ENCODE measurements around the gene MFAP5. TPM values are rescaled to one million over a fixed set of nuclear protein-coding genes. Genes with fewer than 3 reads are reported as not detected.
A peak's percentile ranks its signal among the peaks of the same experiment; 100 is the strongest.

Gene MFAP5
- 10 to 100 TPM in 1 of 2 donors, 1 to 10 TPM in 1; 8.3 to 12.0 TPM for total RNA-seq
- 1 to 10 TPM in 2 of 6 donors, under 1 TPM in 4; 0.35 to 1.8 (median 0.78) TPM for polyA plus RNA-seq (ENCODE audit: insufficient read length in 6 of 6)
- long read RNA-seq, donor 1: 0 reads
- long read RNA-seq, donor 2: 0 reads
- long read RNA-seq, donor 3: 0 reads
- long read RNA-seq, donor 4, partial matches to known transcripts: 5 of 11 reads
- long read RNA-seq, donor 4, other reads (novel, unspliced or antisense): 1 of 11 reads
- long read RNA-seq, donor 5, partial matches to known transcripts: 0 of 1 reads
- long read RNA-seq, donor 5, other reads (novel, unspliced or antisense): 0 of 1 reads
- long read RNA-seq, donor 6: 0 reads
- long read RNA-seq, donor 7: 0 reads
- long read RNA-seq, donor 8, partial matches to known transcripts: 0 of 1 reads
- long read RNA-seq, donor 8, other reads (novel, unspliced or antisense): 0 of 1 reads
- long read RNA-seq, donor 9, partial matches to known transcripts: 0 of 1 reads
- long read RNA-seq, donor 9, other reads (novel, unspliced or antisense): 0 of 1 reads
- long read RNA-seq, donor 10, partial matches to known transcripts: 1 of 5 reads
- long read RNA-seq, donor 10, other reads (novel, unspliced or antisense): 0 of 5 reads
- long read RNA-seq, donor 11: 0 reads
- long read RNA-seq, donor 12: 0 reads

DNA sequence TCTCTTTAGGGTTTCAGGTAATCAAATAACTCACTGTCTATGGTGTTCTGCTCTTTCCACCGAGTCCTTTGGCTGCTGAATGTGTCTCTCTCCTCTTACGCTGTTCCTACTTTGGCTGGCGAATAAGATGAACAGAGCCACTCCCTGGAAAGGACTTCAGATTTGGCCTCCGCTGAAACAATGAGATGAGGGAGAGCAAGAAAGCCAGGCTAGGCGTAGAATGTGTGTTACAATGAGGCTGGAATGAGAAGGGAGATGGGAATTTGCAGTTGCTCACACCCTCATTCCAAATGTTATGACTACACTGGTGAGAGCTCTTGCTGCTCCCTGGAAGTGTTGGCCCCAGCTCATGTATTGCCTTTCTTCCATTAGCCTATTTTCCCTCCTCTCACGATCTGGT lies at the start of gene MFAP5:
Gene MFAP5 (minus strand): TSS at position 234 of the 400 bp plus-strand sequence. CDS start 722 bp downstream, outside the sequence.
- no peaks in the 10 kb centered on the region for H3K4me1 ChIP-seq
- intact Hi-C loops (cut with DNase I): no loop called here
- DNase-seq (no peak), ATAC-seq (peak; percentile 46)
- no peak within 1 kb of the TSS for H3K4me3 ChIP-seq
- TF ChIP-seq, protein P1, sequence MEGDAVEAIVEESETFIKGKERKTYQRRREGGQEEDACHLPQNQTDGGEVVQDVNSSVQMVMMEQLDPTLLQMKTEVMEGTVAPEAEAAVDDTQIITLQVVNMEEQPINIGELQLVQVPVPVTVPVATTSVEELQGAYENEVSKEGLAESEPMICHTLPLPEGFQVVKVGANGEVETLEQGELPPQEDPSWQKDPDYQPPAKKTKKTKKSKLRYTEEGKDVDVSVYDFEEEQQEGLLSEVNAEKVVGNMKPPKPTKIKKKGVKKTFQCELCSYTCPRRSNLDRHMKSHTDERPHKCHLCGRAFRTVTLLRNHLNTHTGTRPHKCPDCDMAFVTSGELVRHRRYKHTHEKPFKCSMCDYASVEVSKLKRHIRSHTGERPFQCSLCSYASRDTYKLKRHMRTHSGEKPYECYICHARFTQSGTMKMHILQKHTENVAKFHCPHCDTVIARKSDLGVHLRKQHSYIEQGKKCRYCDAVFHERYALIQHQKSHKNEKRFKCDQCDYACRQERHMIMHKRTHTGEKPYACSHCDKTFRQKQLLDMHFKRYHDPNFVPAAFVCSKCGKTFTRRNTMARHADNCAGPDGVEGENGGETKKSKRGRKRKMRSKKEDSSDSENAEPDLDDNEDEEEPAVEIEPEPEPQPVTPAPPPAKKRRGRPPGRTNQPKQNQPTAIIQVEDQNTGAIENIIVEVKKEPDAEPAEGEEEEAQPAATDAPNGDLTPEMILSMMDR (IDR thresholded peaks at IDR 0.05): no peak
- H3K36me3 ChIP-seq: no peaks in the 10 kb centered on the region
- no peaks in the 10 kb centered on the region for H3K9me3 ChIP-seq
- no peaks in the 10 kb centered on the region for H3K27me3 ChIP-seq
- no peak within 1 kb of the TSS for H3K27ac ChIP-seq

GRCh38 chr12:8709124-8709830 lies 46.7 kb upstream of the MFAP5 start:
- H3K36me3 ChIP-seq: no peaks in the 10 kb centered on the region
- H3K27me3 ChIP-seq: no peaks in the 10 kb centered on the region
- ATAC-seq (peak; percentile 93), DNase-seq (no peak)
- H3K27ac ChIP-seq: peak overlapping the region in 1 of 2 donors; percentile 73
- H3K9me3 ChIP-seq: no peaks in the 10 kb centered on the region
- peaks cover 0 to 30% of the 10 kb centered on the region in 2 donors for H3K4me1 ChIP-seq
- peak overlapping the region in 1 of 2 donors; percentile 39 for H3K4me3 ChIP-seq
- TF ChIP-seq, protein P1 (IDR thresholded peaks at IDR 0.05): no peak
- intact Hi-C loops (cut with DNase I): no loop called here

DNA sequence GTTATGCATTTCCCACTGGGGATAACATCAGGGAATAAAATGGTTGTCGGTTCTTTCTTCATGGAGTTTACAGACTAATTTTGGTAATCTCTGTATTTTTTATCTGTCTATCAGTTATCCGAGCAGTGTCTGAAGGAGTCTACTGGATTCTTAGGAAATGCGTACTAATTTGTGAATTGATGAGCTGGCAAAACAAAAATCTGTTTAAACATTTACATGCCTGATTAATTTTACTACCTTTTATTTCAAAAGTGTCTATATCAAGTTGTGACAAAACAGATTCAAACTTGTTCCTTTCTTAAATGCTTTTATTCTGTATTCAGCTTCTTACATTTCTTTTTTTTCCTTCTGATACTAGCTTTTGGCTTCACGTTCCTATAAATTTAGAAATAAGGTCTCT lies 39.5 kb upstream of the MFAP5 start:
- Histone ChIP-seq H3K27me3 (peaks cover 0 to 4% of the 10 kb centered on the region in 2 donors), H3K27ac (no peak overlapping the region), H3K9me3 (no peaks in the 10 kb centered on the region), H3K4me1 (peaks cover 9 to 17% of the 10 kb centered on the region in 2 donors), H3K4me3 (no peak overlapping the region), H3K36me3 (no peaks in the 10 kb centered on the region)
- intact Hi-C loops (cut with DNase I): no loop called here
- ATAC-seq (no peak), DNase-seq (no peak)
- TF ChIP-seq, protein P1 (IDR thresholded peaks at IDR 0.05): no peak

- Histone ChIP-seq H3K27me3 (peaks cover 0 to 5% of the 10 kb centered on the region in 2 donors), H3K27ac (no peak overlapping the region), H3K4me1 (peaks cover 9 to 24% of the 10 kb centered on the region in 2 donors), H3K4me3 (no peak overlapping the region), H3K36me3 (no peaks in the 10 kb centered on the region), H3K9me3 (no peaks in the 10 kb centered on the region)
- ATAC-seq: no peak
- DNase-seq: no peak
- intact Hi-C loops (cut with DNase I): no loop called here
- TF ChIP-seq, protein P1 (IDR thresholded peaks at IDR 0.05): no peak
These were observed 38.5 kb upstream of the MFAP5 start for GRCh38 chr12:8701046-8701660.
